Gastroesophageal sphincter (tissue), 4 donors: Measurements from ENCODE around the gene RAF1. TPM values are rescaled to one million over a fixed set of nuclear protein-coding genes. Genes with fewer than 3 reads are reported as not detected.
A peak's percentile ranks its signal among the peaks of the same experiment; 100 is the strongest.
"Not testable (repeated sequence)": the region's sequence is repeated elsewhere in the genome, so short reads cannot be mapped to it uniquely, and the experiment has no call there.

Experiments used
- ATAC-seq: fragments of 150-250 bp; one replicate; pipeline ENCODE4 v1.9.1; 2016; ENCODE audit warnings: mild to moderate bottlenecking, moderate library complexity
- H3K27ac ChIP-seq, 4 donors: fragments of 200-600 bp; sonication (generic) in 3 of 4; 1 replicate in 3 of 4; 2 replicates in 1 of 4; pipeline ENCODE4 v1.5.1; 2016 to 2019
- H3K27me3 ChIP-seq: fragments of 200-600 bp; sonication (generic); one replicate; pipeline ENCODE4 v1.5.1; 2019
- H3K36me3 ChIP-seq, 2 donors: fragments of 200-600 bp; sonication (generic); one replicate each; pipeline ENCODE4 v1.5.1; 2019; ENCODE audit warnings: control low read depth in 1 of 2
- H3K4me1 ChIP-seq, 3 donors: fragments of 200-600 bp; sonication (generic); 1 replicate in 2 of 3; 2 replicates in 1 of 3; pipeline ENCODE4 v1.5.1; 2016 to 2019; ENCODE audit warnings: control low read depth in 2 of 3
- H3K4me3 ChIP-seq, 2 donors: fragments of 200-600 bp; sonication (generic); one replicate each; pipeline ENCODE4 v1.5.1; 2019; ENCODE audit warnings: mild to moderate bottlenecking in 1 of 2, moderate library complexity in 1 of 2
- H3K9me3 ChIP-seq, 3 donors: fragments of 200-600 bp; sonication (generic); one replicate each; pipeline ENCODE4 v1.5.1; 2017 to 2019; ENCODE audit warnings: control low read depth in 2 of 3
- CTCF ChIP-seq, 4 experiments: fragments of 200-600 bp in 2 of 4; fragments of 450-650 bp in 2 of 4; sonication (generic) in 1 of 4; IDR thresholded peaks; one replicate each; pipeline ENCODE4 v1.5.1; 2017 to 2019; ENCODE audit warnings: antibody characterized with exemption in 4 of 4, mild to moderate bottlenecking in 2 of 4, moderate library complexity in 2 of 4
- EP300 ChIP-seq: sonication (generic); formaldehyde crosslinking; IDR thresholded peaks from one replicate; pipeline ENCODE4 v1.6.1; 2017; ENCODE audit warnings: antibody characterized with exemption, mild to moderate bottlenecking
- POLR2A ChIP-seq, 2 donors: fragments of 450-650 bp; IDR thresholded peaks; one replicate each; pipeline ENCODE4 v1.6.1; 2017; ENCODE audit warnings: antibody characterized with exemption in 2 of 2, mild to moderate bottlenecking in 2 of 2, moderate library complexity in 1 of 2
- POLR2AphosphoS5 ChIP-seq: sonication (generic); formaldehyde crosslinking; IDR thresholded peaks from one replicate; pipeline ENCODE4 v1.6.1; 2017; ENCODE audit warnings: antibody characterized with exemption
- WGBS, 2 donors: methylation state at CpG; one replicate each; pipeline ENCODE4 v1.1.5; 2018; ENCODE audit warnings: low coverage in 1 of 2; 5-methylcytosine and 5-hydroxymethylcytosine counted together
- total RNA-seq, 4 donors: library from RNA; depleted of rRNA; stranded (reverse); fragments of >200 nt; gene quantifications; one replicate each; pipeline ENCODE4 v1.1.0, GENCODE V29; 2016

Gene RAF1
- total RNA-seq, 4 donors from 2014 or later = 115 to 146 (median 130) TPM

- Histone ChIP-seq H3K27ac (no peak overlapping the region), H3K4me1 (peaks cover 0 to 97% (median 6%) of the 10 kb centered on the region in 3 donors), H3K4me3 (no peak overlapping the region), H3K27me3 (no peaks in the 10 kb centered on the region), H3K36me3 (no peaks in the 10 kb centered on the region), H3K9me3 (no peaks in the 10 kb centered on the region)
- ATAC-seq = no peak
- no peak for TF ChIP-seq EP300
- no peak for TF ChIP-seq POLR2AphosphoS5
- no peak for TF ChIP-seq POLR2A (IDR thresholded peaks at IDR 0.05)
- no peak for TF ChIP-seq CTCF (IDR thresholded peaks at IDR 0.05)
- 42 to 49% methylated on average over 3 to 4 of the region's 4 CpGs for WGBS, 2 donors
Observed at GRCh38 chr3:12653747-12654146, 10.2 kb downstream of the RAF1 start.

GRCh38 chr3:12648384-12648959 is 15.4 kb downstream of the RAF1 start:
- Histone ChIP-seq H3K27me3 (no peaks in the 10 kb centered on the region), H3K36me3 (no peaks in the 10 kb centered on the region), H3K27ac (no peak overlapping the region), H3K4me1 (peaks cover 7 to 97% (median 17%) of the 10 kb centered on the region in 3 donors), H3K4me3 (no peak overlapping the region), H3K9me3 (no peaks in the 10 kb centered on the region)
- TF ChIP-seq POLR2AphosphoS5 = no peak
- TF ChIP-seq POLR2A (IDR thresholded peaks at IDR 0.05) = no peak
- TF ChIP-seq EP300 = no peak
- TF ChIP-seq CTCF (IDR thresholded peaks at IDR 0.05) = no peak
- 80 to 93% methylated on average over 2 to 11 of the region's 12 CpGs for WGBS, 2 donors
- no peak for ATAC-seq

- TF ChIP-seq EP300 = no peak
- no peak for TF ChIP-seq CTCF (IDR thresholded peaks at IDR 0.05)
- no peak for TF ChIP-seq POLR2A (IDR thresholded peaks at IDR 0.05)
- TF ChIP-seq POLR2AphosphoS5 = peak; percentile 55
- peaks cover 7 to 81% (median 14%) of the 10 kb centered on the region in 3 donors for H3K4me1 ChIP-seq
Observed at GRCh38 chr3:12644331-12644937, 19.5 kb downstream of the RAF1 start.

GRCh38 chr3:12643724-12644123 is 20.2 kb downstream of the RAF1 start:
- WGBS, 2 donors = 0% methylated on average over 1 of the region's 1 CpG
- no peak for TF ChIP-seq POLR2A (IDR thresholded peaks at IDR 0.05)
- TF ChIP-seq EP300 = no peak
- no peak for TF ChIP-seq POLR2AphosphoS5
- no peak for TF ChIP-seq CTCF (IDR thresholded peaks at IDR 0.05)
- ATAC-seq = no peak
- Histone ChIP-seq H3K9me3 (no peaks in the 10 kb centered on the region), H3K36me3 (no peaks in the 10 kb centered on the region), H3K27ac (peak overlapping the region in 3 of 4 donors; percentile 58 to 63 (median 58)), H3K27me3 (no peaks in the 10 kb centered on the region), H3K4me1 (peaks cover 7 to 74% (median 14%) of the 10 kb centered on the region in 3 donors), H3K4me3 (no peak overlapping the region)

More at GRCh38 chr3:12644331-12644937, 19.5 kb downstream of the RAF1 start:
- H3K9me3 ChIP-seq = no peaks in the 10 kb centered on the region
- no peaks in the 10 kb centered on the region for H3K36me3 ChIP-seq
- no peaks in the 10 kb centered on the region for H3K27me3 ChIP-seq
- ATAC-seq = no peak
- H3K4me3 ChIP-seq = no peak overlapping the region
- WGBS, 2 donors = 35 to 44% methylated on average over 5 of the region's 6 CpGs
- peak overlapping the region in 3 of 4 donors; percentile 45 to 63 (median 58) for H3K27ac ChIP-seq

GRCh38 chr3:12643010-12643380 is 20.9 kb downstream of the RAF1 start:
- TF ChIP-seq POLR2AphosphoS5 (no peak), EP300 (no peak), POLR2A (IDR thresholded peaks at IDR 0.05) (no peak), CTCF (IDR thresholded peaks at IDR 0.05) (no peak)
- H3K9me3 ChIP-seq = no peaks in the 10 kb centered on the region
- peak overlapping the region in 3 of 4 donors; percentile 52 to 72 (median 58) for H3K27ac ChIP-seq
- H3K4me1 ChIP-seq = peaks cover 7 to 74% (median 14%) of the 10 kb centered on the region in 3 donors
- no peaks in the 10 kb centered on the region for H3K27me3 ChIP-seq
- peak; percentile 28 for ATAC-seq
- no peaks in the 10 kb centered on the region for H3K36me3 ChIP-seq
- no peak overlapping the region for H3K4me3 ChIP-seq

GRCh38 chr3:12640853-12641252 is 23.1 kb downstream of the RAF1 start:
- not testable (repeated sequence) for H3K36me3 ChIP-seq, ATAC-seq, H3K4me3 ChIP-seq, H3K9me3 ChIP-seq, H3K27ac ChIP-seq, H3K27me3 ChIP-seq
- peaks cover 7 to 71% (median 14%) of the 10 kb centered on the region in 3 donors for H3K4me1 ChIP-seq
- WGBS, 2 donors = 96 to 100% methylated on average over 1 to 5 of the region's 5 CpGs
